Cardiac septum (tissue), 1 donor: ENCODE data around the gene EXTL2. TPM values are rescaled to one million over a fixed set of nuclear protein-coding genes. Genes with fewer than 3 reads are reported as not detected.
A peak's percentile ranks its signal among the peaks of the same experiment; 100 is the strongest.
"Not testable (repeated sequence)": the region's sequence is repeated elsewhere in the genome, so short reads cannot be mapped to it uniquely, and the experiment has no call there.

Experiments used
- DNase-seq: peaks from one replicate; pipeline ENCODE4 v3.0.0-alpha.2; 2020; ENCODE audit warnings: low spot score
- intact Hi-C: fragments of 100-400 bp; cut with DNase I; formaldehyde crosslinking; loops from one replicate; pipeline ENCODE4 v1.14.0; 2022
- long read RNA-seq: library from polyadenylated mRNA; unstranded; transcript quantifications from one replicate; pipeline ENCODE4 v2.0.0, GENCODE V29; 2021
- total RNA-seq: library from RNA; stranded (reverse); fragmentation: NEBNext Ultra II Directional; extraction: Animal tissue kit (Norgen Biotek cat#: 25700); gene quantifications from one replicate; pipeline ENCODE4 v1.2.1, GENCODE V29; 2021
- donor health status: DM: no; HTN: no; CAD: no.

Gene EXTL2
- total RNA-seq, result 7.1 TPM
- long read RNA-seq, transcript EXTL2-202 (5 exons, 3,985 nt), result major isoform, 7 of 12 reads
- long read RNA-seq, partial matches to known transcripts, result 0 of 12 reads
- long read RNA-seq, other reads (novel, unspliced or antisense), result 3 of 12 reads

GRCh38 chr1:100894603-100895539 is at the start of gene EXTL2:
TSS of gene EXTL2 (minus strand) at chr1:100894842. CDS start at chr1:100888757, 6,085 bp downstream.
- intact Hi-C loops, result loop anchor here (1.0 to 10.0 kb wide), 2 partner anchors 342 to 760 kb away; partner anchors contain the start of genes S1PR1, SASS6 and TRMT13

GRCh38 chr1:100943533-100943932 is 48.9 kb upstream of the EXTL2 start:
- no peak for DNase-seq
- intact Hi-C loops, result no loop called here

More at GRCh38 chr1:100894603-100895539, at the start of gene EXTL2:
- DNase-seq, result peak; percentile 93

GRCh38 chr1:100942304-100943046 is 47.8 kb upstream of the EXTL2 start:
- intact Hi-C loops, result no loop called here
- DNase-seq, result no peak

- intact Hi-C loops, result no loop called here
- DNase-seq, result no peak
Measured at GRCh38 chr1:100941580-100942216, 47.1 kb upstream of the EXTL2 start.

DNA sequence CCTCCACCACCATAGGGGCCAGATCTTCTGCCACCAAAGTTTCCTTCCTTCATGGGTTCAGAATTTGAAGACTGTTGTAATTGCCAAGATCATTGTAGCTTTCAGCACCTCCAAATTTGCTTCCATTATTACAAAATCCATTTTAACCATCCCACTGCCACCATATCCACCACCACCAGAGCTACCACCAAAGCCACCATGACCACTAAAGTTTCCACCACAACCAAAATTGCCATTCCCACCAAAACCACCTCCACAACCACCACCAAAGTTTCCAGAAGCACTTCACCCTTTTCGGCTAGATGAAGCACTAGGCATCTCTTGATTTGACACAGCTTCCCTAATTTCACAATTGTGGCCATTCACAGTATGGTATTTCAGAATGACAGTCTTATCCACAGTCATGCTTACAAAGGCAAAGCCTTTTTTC is 46.5 kb upstream of the EXTL2 start:
- intact Hi-C loops, result no loop called here
- DNase-seq, result no peak

- intact Hi-C loops, result no loop called here
- no peak for DNase-seq
Measured at GRCh38 chr1:100936194-100936967, 41.7 kb upstream of the EXTL2 start.

DNA sequence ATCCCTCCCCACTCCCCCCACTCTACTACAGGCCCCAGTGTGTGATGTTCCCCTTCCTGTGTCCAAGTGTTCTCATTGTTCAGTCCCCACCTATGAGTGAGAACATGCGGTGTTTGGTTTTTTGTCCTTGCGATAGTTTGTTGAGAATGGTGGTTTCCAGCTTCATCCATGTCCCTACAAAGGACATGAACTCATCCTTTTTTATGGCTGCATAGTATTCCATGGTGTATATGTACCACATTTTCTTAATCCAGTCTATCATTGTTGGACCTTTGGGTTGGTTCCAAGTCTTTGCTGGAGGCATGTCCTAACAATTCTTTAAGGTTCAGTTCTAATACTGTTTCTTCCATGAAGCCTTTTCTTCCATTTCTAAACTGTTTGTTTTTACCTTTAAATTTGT is 38.9 kb upstream of the EXTL2 start:
- intact Hi-C loops, DNase-seq: not testable (repeated sequence)

DNA sequence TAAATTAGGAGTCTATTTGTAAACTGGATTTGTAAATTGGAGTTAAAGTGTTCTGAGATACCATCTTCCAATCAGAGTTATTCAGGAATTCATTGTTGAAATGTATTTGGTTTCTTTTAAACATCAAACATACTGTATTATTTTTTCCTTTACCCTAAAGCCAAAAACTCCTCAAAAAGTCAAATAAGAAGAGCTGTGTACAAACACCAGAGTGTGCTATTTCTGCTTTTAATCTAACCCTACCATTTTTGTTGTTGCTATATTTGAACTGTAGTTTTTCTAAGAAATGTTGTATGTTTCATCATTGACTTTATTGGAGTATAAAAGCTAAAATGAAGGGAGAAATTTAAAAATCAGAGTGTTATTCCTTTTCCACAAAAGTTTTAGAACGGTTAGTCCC is 37.1 kb upstream of the EXTL2 start:
- intact Hi-C loops, result no loop called here
- DNase-seq, result no peak

DNA sequence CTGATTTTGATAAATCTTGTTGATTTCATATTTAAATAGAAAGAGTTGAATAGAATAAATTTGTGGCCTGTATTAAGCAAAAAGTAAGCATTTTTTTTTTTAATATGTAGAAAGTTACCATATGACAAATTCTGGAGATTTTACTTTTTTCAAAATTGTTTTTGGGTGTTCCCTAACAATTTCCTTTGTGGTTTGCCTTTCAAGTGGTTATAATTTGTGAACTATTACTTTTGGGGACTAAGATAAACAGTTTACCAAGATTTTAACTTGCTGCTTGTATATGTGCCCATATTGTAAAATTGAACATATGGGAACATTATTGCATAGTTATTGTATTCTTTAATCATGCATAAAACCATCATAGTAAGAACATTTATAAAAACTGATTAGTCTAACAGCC is 35.9 kb upstream of the EXTL2 start:
- intact Hi-C loops, result no loop called here
- DNase-seq, result no peak

DNA sequence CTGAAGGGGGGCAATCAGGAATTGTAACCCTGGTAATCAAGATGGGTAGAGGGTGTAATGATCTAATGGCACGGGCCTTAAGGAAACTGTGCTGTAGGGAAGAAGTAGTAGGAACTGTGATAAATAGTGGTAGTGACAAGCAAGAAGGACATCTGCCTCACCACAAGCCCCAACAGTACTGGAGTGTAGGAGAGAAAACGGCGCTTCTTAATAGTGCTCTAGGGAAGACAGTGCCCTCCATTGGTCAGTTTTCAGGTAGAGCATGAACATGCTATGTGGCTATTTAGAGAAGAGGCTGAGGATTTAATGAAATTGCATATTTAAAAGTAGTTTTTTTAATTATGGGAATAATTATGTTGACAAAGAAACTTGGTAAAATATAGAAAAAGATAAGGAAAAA is 33.5 kb upstream of the EXTL2 start:
- DNase-seq, result no peak
- intact Hi-C loops, result loop anchor here (10.0 kb wide), 1 partner anchor 207 kb away; no protein-coding TSS in a partner anchor

- DNase-seq, result no peak
- intact Hi-C loops, result loop anchor here (10.0 kb wide), 1 partner anchor 208 kb away; no protein-coding TSS in a partner anchor
Measured at GRCh38 chr1:100927276-100927675, 32.6 kb upstream of the EXTL2 start.

GRCh38 chr1:100926240-100926639 is 31.6 kb upstream of the EXTL2 start:
- no peak for DNase-seq
- intact Hi-C loops, result loop anchor here (10.0 kb wide), 1 partner anchor 209 kb away; no protein-coding TSS in a partner anchor

- no peak for DNase-seq
- intact Hi-C loops, result loop anchor here (5.0 to 10.0 kb wide), 2 partner anchors 210 to 382 kb away; no protein-coding TSS in a partner anchor
Measured at GRCh38 chr1:100924991-100925390, 30.3 kb upstream of the EXTL2 start.

DNA sequence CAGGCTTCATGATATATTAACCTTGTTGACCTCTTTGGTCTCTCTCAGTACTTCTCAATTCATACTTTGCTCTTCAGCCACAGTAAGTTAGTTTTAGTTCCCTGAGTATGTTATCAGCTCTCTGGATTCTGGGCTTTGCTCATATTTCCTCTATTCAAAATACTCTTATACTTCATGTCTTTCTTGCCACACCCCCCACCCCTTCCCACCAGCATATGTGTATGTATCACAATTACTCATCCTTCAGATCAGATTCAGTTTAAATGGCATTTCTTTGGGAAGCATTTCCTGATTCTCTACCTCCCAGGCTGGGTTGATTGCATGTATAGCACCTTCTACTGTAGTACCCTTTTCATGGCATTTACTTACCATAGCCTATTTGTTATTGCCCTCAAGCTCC is 29.6 kb upstream of the EXTL2 start:
- intact Hi-C loops, result loop anchor here (5.0 to 10.0 kb wide), 2 partner anchors 211 to 383 kb away; no protein-coding TSS in a partner anchor
- DNase-seq, result no peak

DNA sequence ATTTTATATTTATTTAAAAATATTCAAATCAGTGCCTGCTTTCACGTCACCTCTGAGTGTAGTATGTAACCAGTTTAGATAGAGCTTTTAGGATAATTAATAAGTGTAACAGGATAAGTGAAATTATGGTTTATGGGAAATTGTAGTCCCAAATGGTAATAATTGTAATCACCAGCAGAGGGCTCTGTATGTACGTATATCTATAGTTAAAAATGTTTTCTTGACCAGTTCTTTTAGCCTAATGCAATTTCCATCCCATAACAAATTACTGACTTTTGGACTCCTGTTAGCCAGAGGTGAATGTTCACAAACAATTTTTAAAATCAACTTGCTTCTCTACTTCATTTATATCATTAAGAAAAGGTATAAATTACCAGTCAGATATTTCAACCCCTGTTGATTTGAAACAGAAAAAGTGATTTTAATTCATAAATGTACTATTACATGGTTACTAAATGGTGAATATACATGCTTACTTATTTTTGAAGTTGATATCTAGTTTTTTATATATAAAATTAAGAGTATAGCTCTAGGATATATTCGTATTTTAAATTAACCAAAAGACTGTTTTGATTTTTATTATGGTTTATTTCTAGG is 26.6 kb upstream of the EXTL2 start:
- intact Hi-C loops, result loop anchor here (2.0 to 10.0 kb wide), 5 partner anchors 214 to 436 kb away; no protein-coding TSS in a partner anchor
- no peak for DNase-seq

DNA sequence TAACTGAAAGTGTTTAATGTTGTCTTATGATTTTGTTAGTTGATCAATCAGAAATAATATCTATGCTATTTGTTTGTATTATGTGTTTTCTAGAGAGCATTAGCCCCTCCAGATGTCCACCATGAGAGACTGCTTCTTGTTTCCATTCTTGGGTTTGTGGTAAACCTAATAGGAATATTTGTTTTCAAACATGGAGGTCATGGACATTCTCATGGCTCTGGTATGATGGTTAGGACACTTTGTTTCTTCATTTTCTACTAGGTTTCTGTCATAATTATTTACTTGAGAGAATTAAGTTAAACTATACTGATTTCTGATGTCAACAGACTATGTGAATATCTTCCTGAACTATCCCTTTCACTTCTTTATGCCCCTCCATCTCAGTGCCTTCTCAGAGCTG is 17.4 kb upstream of the EXTL2 start:
- no peak for DNase-seq
- intact Hi-C loops, result no loop called here

DNA sequence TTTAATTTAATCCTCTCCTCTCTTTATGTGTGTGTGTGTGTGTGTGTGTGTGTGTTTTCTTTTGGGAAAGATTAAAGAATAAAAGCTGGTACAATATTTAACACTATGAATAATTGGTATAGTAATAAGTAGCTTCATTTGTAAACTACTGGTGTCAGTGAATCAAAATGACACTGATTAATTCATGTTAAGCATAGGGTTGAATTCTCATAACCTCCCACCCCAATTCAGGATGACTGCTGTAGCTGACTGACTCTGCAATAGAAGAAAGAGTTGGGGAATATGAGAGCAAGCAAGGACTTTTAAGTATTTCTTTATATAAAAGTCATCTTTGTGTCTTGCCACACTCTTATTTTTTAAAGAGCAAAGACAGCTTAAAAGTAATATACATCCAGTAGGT is 14.4 kb upstream of the EXTL2 start:
- DNase-seq, result no peak
- intact Hi-C loops, result no loop called here

DNA sequence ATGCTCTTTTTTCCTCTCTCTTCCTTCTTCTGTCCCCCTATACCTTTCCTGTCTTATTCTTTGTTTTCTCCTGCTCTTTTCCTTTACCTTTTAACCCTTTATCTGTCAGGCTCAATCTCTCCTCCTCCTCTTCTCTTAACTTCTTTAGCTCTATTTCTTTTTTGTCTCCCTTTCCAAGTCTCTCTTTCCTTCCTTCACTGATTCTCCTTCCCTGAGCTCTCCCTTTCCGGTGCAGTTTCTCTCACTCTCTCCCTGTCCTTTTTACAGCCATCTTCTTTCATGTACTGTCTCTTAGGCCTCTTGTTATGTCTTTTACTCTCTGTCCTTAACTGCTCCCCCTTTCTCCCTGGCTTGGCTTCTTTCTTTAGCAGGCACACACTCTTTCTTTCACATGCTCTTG is 13.2 kb upstream of the EXTL2 start:
- intact Hi-C loops, result no loop called here
- DNase-seq, result no peak
